ENCODE measurements around the gene TOR1B.

TOR1B gene

DNA sequence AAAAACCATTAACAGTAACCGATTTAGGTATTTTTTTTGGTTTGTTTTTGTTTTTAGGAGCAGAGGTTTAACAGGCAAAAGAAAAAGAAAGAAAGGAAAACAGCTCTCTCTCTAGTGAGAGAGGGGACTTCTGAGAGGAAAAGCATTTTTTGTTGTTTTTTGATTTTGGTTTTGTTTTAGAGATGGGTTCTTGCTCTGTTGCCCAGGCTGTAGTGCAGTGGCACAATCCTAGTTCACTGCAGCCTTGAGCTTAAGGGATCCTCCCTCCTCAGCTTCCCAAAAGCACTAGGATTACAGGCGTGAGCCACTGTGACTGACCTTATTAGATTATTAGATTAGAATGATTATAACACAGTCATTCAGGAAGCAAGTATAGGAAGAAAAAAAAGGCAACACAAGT lies 42.4 kb downstream of the TOR1B start:
- DNase-seq (ENCODE audit: low read depth in 2 of 2) = no peak

DNA sequence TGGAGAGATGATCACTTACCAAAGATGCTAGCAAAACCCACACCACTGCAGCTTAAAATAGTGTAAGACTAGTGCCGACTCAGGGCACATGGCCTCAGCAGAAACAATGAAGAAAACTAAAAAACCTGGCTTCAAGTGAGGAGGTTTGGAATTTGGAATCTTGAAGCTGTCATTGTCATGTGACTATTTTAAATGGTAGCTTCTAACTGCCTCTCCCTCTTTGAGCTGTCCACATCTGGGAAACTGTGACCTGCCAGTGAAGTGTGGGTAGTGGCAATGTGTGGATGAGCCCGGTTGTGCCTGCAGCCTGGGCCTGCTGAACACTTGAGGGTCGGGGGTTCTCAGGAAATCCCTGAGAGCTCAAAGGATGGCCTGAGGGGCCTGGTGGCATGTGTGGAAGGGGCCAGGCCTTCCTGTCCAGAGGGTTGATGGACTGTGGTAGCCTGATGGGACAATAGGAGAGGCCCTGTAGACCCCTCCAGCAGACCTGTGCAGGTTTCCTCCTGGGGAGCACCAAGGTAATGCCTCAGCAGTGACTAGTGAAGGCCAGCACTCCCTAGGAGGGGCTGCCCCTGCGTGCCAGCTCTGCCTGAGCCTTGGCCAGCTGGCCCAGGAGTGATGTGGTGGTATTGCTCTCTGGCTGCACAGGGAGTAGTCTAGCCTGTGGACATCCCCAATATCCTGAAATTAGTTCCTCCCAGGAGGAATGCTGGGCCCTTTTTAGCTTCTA lies 45.9 kb downstream of the TOR1B start:
- no peak for DNase-seq (ENCODE audit: low read depth in 2 of 2)

DNA sequence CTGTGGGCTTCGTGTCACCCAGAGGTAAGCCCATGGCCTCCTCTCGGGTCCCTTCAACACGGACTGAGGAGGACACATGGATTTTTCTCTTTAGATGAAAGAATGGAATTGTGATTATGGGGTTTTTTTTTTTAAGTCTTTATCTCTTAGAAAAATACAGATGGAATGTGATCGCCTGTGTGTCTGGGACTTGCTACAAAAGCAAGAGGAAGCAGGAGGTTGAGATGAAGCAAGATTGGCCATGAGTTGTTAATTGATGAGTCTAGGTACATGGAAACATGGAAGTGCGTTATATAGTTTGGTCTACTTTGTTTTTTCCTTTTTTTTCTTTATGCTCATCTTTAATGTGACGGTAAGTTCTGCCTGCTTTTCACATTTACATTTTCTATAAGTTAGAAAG lies 46.9 kb downstream of the TOR1B start:
- DNase-seq (ENCODE audit: low read depth in 2 of 2) = no peak

DNA sequence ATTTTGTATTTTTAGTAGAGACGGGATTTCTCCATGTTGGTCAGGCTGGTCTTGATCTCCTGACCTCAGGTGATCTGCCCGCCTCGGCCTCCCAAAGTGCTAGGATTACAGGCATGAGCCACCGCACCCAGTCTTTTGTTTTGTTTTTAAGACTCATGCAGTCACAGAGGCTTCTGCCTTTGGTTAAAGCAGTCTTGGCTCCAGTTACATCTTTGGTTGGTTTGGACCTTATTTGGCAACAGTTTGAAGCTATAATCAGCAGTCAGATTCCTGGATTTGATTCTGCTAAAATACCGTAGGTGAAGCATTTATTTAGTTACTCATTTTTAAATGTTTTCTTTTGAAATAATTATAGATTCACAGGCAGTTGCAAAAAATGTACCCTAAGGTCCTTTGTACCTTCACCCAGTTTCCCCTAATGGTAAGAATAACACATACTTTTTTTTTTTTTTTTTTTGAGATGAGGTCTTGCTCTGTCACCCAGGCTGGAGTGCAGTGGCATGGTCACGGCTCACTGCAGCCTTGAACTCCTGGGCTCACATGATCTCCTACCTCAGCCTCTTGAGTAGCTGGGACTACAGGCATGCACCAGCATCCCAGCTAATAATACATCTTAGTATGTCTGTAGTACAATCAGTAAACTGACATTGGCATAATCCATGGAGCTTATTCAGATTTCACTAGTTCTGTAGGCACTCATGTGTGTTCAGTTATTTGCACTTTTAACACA lies 48.0 kb downstream of the TOR1B start:
- no peak for DNase-seq (ENCODE audit: low read depth in 2 of 2)

DNA sequence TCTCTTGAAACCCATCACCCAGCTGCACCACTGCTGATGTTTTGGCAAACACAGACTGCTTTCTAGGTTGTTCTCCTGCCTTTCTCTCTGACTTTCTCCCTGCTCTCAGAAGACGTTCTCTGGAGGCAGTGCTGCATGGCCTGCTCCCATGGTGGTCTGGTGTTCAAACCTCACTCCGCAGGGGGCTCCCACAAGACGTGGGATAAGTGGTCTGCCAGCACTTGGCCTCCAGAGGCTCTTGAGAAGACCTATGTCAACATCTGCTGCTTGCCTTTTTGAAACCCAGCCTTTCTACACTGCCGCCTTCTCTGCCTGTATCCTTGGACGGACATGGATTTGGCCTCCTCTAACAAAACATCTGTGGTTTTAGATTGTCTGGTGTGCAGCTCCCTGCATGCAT lies 48.8 kb downstream of the TOR1B start:
- DNase-seq (ENCODE audit: low read depth in 2 of 2) = no peak

DNA sequence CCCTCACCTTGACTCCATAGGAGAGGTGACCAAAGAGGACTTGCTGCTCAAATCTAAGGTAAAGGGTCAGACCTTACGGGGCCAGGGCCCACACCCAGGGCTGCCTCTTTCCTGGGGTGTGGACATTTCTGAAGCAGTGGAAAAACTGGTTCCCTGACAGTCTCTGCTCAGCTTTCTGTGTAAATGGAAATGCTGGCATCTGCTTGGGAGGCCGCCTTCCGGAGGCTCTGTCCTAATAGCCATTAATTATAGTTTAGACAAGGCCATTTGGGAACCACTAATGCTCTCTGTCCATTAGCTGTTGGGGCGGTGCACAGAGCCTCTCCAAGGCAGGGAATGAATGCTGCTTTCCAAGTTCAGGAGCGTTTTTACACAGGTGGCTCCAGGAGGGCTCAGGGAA lies 49.6 kb downstream of the TOR1B start:
- no peak for DNase-seq (ENCODE audit: low read depth in 2 of 2)

DNA sequence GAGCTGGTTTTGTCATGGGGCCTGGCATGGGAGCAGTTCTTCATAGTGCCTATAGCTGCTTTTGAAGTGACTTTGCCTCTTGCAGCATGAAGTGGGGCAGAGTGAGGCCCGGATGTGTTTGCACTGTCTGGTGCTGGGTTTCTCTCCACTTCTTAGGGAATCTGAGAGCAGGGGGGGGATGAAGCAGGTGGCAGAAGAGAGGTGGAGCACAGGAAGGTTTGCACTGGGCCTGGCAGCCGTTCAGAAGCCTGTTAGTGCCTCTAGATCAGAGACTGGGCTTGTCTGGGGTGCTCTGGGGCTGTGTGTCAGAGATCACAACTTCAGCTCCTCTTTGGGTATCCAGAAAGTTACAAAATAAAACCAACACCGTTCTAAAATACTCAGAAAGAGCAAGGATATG lies 50.6 kb downstream of the TOR1B start:
- no peak for DNase-seq (ENCODE audit: low read depth in 2 of 2)

DNA sequence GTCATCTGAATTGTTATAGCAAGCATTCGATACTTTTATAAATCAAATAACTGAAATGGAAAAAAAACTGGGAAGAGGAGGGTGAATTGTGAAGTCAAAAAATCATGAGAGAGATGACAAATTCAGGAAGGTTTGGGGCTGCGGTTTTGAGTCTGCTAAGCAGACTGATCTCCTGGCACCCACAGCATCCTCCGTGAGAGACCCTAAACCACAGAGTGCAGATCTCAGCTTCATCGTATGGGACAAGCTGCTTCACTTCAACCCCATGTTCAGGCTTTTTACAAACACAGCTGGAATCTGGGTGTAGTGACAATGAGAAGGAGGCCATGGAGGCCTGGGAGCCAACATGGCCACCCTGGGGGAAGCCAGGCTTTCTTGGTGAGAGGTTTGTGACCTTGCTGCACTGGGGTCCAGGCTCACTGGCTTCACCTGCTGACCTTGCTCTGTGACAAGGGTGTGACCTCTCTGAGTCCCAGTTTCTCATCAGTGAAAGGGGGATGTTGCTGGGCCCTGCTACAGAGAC lies 51.7 kb downstream of the TOR1B start:
- no peak for DNase-seq (ENCODE audit: low read depth in 2 of 2)

DNA sequence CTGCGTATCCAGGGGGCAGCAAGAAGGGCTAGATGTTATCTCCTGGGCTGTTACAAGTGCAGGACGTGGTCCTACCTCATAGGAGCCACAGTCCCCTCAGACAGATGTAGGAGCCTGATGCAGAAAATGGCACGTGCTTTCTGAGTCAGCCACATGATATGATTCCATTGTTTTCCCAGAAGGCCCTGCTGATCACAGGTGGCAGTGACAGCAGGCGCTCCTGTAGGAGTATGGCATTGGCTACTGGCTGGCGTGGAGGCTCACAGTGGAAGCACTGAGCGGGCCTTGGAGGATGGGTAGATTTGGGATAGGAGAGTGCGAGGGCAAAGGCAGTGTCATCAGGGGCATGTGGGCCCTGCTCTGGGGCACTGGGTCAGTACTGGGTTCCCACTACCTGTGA lies 54.2 kb downstream of the TOR1B start:
- no peak for DNase-seq (ENCODE audit: low read depth in 2 of 2)

DNA sequence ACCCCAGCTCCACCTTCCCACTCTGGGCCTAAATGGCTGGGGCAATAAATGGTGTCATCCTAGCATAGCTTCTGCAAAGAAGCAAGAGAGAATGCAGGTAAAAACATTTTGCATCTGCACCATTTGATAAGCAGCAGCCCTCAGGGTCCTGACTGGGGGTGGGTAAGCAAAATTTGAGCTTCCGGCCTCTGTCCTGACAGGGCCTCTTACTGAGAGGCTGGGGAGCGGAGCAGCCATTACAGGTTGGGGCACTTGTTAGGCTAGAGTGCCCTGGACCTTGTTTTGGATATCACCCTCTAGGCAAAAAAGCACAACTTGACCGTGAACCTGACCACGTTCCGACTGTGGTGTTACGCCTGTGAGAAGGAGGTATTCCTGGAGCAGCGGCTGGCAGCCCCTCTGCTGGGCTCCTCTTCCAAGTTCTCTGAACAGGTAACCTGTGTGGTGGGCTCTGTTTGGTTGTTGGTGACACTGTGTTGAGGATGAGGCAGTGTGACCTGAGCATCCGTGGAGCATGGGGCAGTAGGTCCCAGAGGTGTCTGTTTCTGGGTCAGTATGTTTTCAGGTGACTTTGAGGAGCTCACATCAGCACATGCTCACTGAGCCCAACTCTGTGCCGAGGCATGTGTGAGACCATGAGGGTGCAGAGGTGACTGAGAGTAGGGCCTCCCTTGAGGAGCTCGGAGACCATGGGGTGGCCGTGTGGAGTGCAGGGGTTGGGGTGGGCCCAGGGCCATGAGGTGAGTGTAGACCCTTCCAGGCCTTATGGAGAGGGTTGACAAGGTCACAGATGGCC lies 55.4 kb downstream of the TOR1B start:
- DNase-seq (ENCODE audit: low read depth in 2 of 2) = no peak

Data from stimulated activated CD4-positive, alpha-beta T cell treated with anti-CD3 and anti-CD28 coated beads, Interleukin-4, amount 100 ng/mL, for 48 hours (primary cell).